Esophagus muscularis mucosa (tissue), 4 donors: ENCODE results near the gene SH3BP4.

ENCODE experiments used
- EP300 ChIP-seq: sonication (generic); formaldehyde crosslinking; IDR thresholded peaks from one replicate; pipeline ENCODE4 v1.6.1; 2017; ENCODE audit warnings: antibody characterized with exemption
- POLR2A ChIP-seq: fragments of 450-650 bp; IDR thresholded peaks from one replicate; pipeline ENCODE4 v1.6.1; 2017; ENCODE audit warnings: antibody characterized with exemption, moderate library complexity, mild to moderate bottlenecking, low read depth
- POLR2AphosphoS5 ChIP-seq, 2 donors: sonication (generic); formaldehyde crosslinking; IDR thresholded peaks; one replicate each; pipeline ENCODE4 v1.6.1; 2017; ENCODE audit warnings: antibody characterized with exemption in 2 of 2
- TF ChIP-seq, protein P1 (sequence below), 3 experiments: fragments of 200-600 bp in 2 of 3; fragments of 450-650 bp in 1 of 3; sonication (generic) in 2 of 3; IDR thresholded peaks; one replicate each; pipeline ENCODE4 v1.5.1; 2017 to 2019; ENCODE audit warnings: antibody characterized with exemption in 3 of 3, mild to moderate bottlenecking in 2 of 3, moderate library complexity in 1 of 3

DNA sequence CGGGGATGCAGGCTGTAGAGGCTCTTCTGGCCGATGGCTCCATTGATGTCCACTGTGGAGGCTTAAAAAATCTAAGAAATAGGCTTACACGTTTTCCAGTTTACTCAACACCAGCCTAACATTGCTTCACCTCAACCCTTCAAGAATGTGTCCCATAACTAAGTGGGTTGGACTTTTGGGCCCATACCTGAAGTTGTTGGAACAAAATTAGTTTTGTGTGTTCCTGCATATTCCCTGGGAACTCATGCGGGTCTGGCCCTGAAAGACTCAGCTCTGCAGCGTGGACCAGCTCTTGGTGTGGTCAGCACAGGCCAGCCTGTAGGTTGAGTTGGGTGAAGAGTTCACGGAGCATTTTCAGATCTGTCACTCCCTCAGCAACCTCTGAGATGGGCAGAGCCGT lies 38.5 kb downstream of the SH3BP4 start:
- TF ChIP-seq EP300: no peak
- TF ChIP-seq, protein P1, sequence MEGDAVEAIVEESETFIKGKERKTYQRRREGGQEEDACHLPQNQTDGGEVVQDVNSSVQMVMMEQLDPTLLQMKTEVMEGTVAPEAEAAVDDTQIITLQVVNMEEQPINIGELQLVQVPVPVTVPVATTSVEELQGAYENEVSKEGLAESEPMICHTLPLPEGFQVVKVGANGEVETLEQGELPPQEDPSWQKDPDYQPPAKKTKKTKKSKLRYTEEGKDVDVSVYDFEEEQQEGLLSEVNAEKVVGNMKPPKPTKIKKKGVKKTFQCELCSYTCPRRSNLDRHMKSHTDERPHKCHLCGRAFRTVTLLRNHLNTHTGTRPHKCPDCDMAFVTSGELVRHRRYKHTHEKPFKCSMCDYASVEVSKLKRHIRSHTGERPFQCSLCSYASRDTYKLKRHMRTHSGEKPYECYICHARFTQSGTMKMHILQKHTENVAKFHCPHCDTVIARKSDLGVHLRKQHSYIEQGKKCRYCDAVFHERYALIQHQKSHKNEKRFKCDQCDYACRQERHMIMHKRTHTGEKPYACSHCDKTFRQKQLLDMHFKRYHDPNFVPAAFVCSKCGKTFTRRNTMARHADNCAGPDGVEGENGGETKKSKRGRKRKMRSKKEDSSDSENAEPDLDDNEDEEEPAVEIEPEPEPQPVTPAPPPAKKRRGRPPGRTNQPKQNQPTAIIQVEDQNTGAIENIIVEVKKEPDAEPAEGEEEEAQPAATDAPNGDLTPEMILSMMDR (IDR thresholded peaks at IDR 0.05): no peak
- no peak for TF ChIP-seq POLR2AphosphoS5 (IDR thresholded peaks at IDR 0.05)
- TF ChIP-seq POLR2A: no peak
